GDM1 (cell line): ENCODE data around the gene PMVK.
A peak's percentile ranks its signal among the peaks of the same experiment; 100 is the strongest.

ENCODE experiments used
- DNase-seq: peaks from one replicate; lab custom pipeline; 2025; lab: John Stamatoyannopoulos, UW

PMVK gene

GRCh38 chr1:154878371-154879037 lies 58.0 kb downstream of the PMVK start:
- DNase-seq = peak; percentile 42

DNA sequence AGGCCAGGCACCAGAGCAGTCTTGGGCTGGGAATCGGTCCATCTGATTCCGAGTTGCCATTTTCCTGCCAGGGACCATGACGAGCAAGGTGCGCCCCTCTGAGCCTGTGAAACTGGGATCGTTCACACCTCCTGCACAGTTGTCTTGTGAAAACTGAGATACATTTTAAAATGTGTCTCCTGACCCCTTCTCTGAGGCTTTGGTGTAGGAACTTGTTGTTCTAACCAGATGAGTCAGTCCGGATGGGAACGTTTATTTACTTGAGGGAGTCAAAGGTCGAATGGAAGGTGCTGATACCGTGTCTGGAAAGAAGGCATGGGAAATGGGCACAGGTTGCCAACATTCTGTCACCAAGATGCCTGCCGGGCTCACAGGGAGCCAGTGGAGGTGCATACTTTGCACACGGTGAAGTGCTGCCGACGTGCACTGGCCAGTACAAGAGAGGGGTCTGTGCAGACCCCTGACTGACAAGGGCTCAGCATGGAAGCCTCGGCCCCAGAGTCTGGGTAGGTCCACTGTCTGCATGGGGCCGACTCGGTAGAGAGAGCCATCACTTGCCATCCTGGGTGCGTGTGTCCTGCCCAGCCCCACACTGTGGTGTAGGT lies 59.0 kb downstream of the PMVK start:
- DNase-seq = no peak

GRCh38 chr1:154876842-154877369 lies 59.6 kb downstream of the PMVK start:
- DNase-seq = no peak
